T-helper 2 cell treated with Interferon-gamma antibody and Interleukin-4, amounts not matched to agents 100 ng/mL and 5 ng/mL, for 36 hours (primary cell): ENCODE results near the gene GOLGA6C. TPM values are rescaled to one million over a fixed set of nuclear protein-coding genes. Genes with fewer than 3 reads are reported as not detected.
"Not testable (repeated sequence)": the region's sequence is repeated elsewhere in the genome, so short reads cannot be mapped to it uniquely, and the experiment has no call there.

Experiments used
- intact Hi-C: fragments of 100-400 bp; cut with micrococcal nuclease; formaldehyde crosslinking; loops from one replicate; pipeline ENCODE4 v1.15.1; 2023
- total RNA-seq: library from RNA; stranded (reverse); gene quantifications from 2 replicates; pipeline ENCODE4 v1.2.3, GENCODE V29; 2022

The GOLGA6C gene
- total RNA-seq, 1 donor from 2014 or later, result not detected

DNA sequence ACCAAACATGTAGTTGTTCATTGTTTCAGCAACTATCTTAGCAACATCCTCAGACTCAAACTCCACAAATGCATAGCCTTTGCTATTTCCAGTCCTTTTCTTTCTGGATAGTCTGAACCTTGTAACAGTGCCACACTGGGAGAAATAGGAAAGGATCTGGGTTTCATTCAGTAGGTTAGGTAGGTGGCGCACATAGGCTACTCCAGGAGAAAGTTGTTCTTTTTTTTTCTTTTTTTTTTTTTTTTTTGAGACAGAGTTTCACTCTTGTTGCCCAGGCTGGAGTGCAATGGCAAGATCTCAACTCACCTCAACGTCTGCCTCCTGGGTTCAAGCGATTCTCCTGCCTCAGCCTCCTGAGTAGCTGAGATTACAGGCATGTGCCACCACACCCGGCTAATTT lies 5.8 kb upstream of the GOLGA6C start:
- intact Hi-C loops, result not testable (repeated sequence)

DNA sequence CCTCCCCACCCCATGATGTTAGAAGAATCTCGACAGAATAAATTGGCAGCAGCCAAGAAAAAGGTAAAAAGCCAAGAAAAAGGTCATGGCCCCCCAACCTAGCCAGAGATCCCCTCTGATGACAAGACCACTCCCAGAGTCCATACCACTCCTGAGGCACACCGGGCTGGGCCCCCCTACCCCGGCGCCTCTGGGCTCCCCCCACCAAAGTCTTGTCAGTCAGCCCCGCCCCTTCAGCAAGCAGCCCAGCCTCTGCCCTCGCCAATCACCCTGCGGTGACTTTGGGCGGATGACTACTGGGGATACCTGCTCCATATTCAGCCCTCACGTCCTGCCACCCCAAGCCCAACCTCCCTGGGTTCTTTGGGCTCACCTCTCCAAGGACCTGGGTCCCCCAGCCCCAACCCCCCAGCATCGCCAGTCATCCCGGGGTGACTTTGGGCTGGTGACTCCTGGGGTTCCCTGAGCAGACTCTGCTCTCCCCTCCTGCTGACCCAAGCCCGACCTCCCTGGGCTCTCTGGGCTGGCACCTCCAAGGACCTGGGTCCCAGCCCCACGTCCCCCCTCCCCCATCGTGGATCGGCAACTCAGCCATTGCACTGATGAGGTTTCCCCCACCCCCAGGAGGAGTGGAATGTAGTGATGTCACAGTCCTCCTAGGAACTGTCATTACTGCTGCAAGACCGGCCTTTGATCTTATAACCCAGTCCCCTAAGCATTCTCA lies 648 bp downstream of the GOLGA6C start:
- intact Hi-C loops, result not testable (repeated sequence)

DNA sequence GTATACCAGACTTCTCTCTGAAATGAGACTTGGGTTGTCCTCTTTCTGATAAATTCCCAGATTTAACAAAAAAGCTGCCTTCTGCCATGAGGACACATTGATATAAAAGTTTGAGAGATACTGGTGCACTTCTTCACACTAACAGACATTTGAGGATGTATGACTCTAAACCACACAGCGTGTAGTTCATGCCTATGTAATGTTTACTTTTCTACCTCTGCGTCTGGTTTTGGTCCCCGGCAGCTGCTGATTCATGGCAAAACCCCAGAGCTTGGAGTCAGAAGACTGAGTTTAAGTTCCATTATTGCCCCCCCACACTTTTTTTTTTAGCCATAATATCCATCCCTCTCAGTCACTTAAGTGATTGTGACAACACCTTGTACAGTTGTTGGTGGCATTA lies 1.7 kb downstream of the GOLGA6C start:
- intact Hi-C loops, result not testable (repeated sequence)

DNA sequence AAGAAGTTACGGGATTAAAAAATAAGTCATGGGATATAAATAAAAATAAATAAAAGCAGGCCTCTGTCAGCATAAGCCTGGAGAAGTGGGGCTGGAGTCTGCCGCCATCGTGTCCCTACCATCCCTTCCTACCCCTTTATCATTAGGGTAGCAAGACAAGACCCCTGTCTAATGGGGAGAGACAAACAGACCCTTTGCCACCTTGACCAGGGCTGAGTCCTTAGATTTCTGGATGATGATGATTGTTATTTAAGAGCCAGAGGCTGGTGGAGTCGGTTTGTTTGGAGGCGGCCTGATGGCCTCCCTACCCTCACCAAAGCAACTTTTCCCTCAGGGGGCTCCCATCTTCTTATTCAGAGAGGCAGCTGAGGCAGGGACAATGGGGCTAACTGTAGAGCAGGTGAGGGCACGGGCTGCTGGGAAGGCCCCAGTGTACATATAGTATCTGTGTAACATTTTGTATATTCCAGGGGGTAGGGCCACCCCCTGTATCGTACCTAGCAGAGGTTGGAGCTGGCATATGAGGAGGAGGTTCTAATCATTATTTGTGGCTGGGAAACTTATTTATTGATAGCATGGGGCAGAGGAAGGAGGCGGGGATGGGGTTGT lies 15.7 kb downstream of the GOLGA6C start:
- intact Hi-C loops, result loop anchor here (10.0 kb wide), 1 partner anchor 249 kb away; the partner anchor contains the start of gene PPCDC

DNA sequence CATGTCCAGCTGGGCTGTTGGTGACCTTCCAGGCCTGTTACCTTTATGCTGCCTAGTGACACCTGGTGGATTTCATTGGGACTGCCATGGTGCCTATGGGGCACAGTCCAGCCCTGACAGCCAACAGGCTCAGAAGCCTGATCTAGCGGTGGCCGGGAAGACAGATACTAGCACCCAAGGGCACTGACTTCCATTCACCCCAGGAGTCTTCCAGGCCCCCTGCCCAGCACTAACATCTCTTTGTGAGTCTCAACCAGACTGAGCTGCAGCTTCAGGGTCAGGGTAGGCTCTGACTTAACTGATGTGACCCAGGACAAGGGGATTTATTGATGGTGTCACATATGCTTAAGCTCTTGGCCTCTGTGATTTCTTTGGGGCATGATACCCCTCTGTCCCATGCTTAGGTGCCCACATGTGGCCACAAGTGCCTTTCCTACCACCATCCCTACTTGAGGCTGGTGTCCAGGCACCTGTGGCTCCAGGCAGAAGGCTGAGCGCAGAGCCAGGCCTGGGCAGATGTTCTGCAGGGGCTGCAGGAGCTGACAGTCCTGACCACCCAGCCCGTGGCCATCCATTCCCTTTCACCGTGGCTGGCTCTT lies 16.5 kb downstream of the GOLGA6C start:
- intact Hi-C loops, result loop anchor here (10.0 kb wide), 1 partner anchor 250 kb away; the partner anchor contains the start of gene PPCDC

DNA sequence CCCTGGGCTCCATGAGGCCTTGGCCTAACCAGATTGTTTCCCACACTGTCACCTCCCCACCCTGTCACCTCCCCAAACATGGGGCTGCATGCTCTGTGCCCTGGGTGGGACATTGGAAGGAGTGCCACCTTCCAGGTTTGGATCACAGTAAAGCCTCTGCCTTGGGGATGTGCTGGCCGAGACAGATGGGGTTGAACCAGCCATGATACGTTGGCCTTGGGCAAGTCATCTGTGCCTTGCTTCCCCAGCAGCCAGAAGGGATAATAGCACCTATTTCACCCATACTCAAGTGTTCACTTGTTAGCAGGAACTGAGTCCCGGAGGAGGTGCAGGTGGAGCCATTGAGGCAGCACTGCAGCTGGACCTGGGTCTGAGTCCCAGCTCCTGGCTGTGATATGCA lies 17.5 kb downstream of the GOLGA6C start:
- intact Hi-C loops, result loop anchor here (10.0 kb wide), 1 partner anchor 251 kb away; the partner anchor contains the start of gene PPCDC

DNA sequence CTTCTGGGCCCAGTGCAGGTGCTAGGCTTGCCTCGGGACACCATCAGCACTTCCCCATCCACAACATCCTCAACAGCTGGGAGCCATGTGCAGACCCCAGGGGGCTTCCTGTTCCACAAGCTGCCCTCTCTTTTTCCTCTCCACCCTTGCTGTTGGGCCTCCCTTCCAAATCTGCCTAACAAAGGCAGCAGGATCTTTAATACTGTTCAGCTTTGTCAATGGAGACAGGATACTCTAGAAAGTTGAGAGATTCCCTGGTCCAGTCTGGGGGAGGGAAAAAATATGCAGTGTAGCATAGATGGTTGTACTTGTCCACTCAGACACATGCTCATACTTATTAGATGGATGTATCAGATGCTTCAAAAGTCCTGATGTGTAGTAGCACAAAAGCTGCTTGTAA lies 20.4 kb downstream of the GOLGA6C start:
- intact Hi-C loops, result loop anchor here (10.0 kb wide), 1 partner anchor 254 kb away; the partner anchor contains the start of gene PPCDC

DNA sequence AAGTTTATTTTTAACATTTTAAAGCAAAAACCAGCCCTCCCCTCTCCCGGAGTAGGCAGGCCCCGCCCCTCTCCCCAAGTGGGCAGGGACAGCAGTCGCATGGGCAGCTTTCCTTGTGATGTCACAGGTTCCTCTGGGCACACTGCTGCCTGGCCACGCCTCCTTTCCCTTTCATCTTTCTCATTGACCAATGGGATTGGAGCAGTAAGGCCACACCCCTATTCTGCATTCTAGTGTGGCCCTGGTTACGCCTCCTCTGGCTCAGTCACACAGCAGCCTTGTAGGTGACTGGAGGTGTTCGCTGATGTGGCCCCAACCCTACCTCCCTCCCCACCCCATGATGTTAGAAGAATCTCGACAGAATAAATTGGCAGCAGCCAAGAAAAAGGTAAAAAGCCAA lies 24.4 kb downstream of the GOLGA6C start, which contains the start of gene GOLGA6D:
Gene GOLGA6D, plus strand, starts transcription at position 264 of the 400 bp plus-strand sequence. Its CDS starts 41 bp downstream, at position 305.
- intact Hi-C loops, result not testable (repeated sequence)

DNA sequence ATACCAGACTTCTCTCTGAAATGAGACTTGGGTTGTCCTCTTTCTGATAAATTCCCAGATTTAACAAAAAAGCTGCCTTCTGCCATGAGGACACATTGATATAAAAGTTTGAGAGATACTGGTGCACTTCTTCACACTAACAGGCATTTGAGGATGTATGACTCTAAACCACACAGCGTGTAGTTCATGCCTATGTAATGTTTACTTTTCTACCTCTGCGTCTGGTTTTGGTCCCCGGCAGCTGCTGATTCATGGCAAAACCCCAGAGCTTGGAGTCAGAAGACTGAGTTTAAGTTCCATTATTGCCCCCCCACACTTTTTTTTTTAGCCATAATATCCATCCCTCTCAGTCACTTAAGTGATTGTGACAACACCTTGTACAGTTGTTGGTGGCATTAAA lies 26.0 kb downstream of the GOLGA6C start:
- intact Hi-C loops, result not testable (repeated sequence)

DNA sequence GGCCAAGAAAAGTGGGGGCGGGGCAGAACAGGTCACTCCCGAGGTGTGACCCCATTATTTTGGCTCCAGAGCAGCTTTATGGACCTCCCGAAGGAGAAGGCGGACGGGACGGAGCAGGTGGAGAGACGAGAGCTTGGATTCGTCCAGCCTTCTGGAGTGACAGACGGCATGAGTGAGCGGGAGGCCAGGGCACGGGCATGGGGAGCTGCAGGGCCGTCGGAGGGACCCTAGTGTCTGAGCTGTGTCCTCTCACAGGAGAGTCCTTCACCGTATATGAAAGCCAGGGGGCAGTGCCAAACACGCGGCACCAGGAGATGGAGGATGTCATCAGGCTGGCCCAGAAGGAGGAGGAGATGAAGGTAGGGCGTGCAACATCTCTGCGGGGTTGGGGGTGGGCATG lies 35.5 kb downstream of the GOLGA6C start:
- intact Hi-C loops, result not testable (repeated sequence)

DNA sequence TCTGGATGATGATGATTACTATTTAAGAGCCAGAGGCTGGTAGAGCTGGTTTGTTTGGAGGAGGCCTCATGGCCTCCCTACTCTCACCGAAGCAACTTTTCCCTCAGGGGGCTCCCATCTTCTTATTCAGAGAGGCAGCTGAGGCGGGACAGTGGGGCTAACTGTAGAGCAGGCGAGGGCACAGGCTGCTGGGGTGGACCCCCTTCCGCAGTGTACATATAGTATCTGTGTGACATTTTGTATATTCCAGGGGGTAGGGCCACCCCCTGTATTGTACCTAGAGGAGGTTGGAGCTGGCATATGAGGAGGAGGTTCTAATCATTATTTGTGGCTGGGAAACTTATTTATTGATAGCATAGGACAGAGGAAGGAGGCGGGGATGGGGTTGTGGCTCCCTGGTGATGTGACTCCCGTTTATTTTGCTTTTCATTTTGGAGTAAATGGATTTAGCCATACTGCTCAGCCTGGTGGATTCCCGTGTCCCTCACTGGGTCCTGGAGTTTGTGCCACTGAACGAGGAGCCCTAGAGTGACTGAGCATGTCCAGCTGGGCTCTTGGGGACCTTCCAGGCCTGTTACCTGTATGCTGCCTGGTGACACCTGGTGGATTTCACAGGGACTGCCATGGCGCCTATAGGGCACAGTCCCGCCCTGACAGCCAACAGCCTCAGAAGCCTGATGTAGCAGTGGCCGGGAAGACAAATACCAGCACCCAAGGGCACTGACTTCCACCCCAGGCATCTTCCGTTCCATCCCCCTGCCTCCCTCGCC lies 40.6 kb downstream of the GOLGA6C start:
- intact Hi-C loops, result not testable (repeated sequence)

DNA sequence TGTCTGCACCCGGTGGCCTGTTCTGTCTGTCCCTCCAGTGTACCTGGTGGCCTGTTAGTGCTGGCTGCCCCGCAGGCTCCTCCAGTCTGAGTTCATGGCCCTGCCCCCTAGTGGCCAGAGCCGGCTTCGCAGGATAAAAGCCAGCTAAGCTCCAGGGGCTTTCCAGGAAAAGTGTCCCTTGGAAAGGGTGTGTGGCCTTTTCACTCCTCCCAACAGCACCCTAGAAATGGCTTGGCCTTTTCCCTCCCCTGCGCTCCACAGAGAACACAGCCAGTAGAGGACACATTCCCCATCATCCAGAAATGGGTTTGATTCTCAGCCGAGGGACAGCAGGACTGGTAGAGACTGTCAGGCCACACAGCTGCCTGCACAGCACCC lies 41.2 kb downstream of the GOLGA6C start:
- intact Hi-C loops, result not testable (repeated sequence)

DNA sequence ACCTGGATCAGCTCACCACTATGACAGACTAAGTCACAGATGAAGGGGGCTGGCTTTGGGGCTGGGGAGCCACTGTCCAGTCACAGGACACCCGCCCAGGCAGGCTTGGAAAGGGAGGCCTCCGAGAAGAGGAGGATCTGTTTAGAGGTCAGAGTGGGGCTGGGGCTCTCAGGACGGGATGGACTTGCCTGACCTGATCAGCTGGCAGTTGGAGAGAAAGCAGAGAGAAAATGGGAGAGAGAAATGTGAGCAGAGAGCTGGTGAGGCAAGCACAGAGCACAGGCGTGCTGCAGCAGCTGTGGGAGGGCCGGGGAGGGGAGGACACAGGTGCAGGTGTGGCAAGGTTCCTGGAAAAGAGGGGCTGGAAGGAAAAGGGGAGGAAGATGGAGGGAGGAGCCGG lies 41.9 kb downstream of the GOLGA6C start:
- intact Hi-C loops, result not testable (repeated sequence)

DNA sequence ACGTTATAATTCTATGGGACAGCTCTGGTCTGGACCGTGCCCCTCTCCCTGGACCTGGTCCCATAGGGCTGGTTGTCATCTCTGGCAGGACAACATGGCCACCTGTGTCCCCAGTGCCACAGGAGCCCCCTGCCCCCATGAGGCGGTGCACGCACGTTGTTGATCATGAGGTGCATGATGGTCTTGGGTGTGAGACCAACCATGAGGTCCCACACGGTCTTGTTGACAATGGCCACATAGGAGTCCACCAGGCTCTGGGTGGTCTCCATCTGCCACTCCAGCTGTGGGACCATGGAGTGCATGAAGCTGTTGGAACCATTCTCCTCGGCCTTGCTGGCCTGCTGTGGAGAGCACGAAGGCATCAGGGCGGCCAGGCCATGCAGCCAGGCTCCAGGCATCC lies 44.2 kb downstream of the GOLGA6C start:
- intact Hi-C loops, result no loop called here

DNA sequence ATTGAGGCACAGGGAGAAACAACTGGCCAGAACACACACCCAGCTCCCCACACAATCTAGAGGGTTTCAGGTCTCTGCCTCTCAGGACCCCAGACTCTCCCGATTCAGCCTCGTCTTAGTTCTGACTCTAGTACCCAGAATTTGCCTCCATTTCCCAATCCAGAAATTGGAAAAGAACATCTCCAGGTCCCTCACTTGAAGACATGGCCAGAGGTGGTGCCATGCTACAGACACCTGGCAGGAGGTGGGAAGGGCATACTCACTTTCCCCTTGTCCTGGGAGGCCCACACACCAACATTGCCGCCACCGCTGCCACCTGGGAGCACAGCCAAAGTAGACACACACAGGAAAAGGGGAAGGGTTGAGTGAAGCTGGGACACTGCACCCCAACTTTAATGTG lies 44.6 kb downstream of the GOLGA6C start:
- intact Hi-C loops, result not testable (repeated sequence)

DNA sequence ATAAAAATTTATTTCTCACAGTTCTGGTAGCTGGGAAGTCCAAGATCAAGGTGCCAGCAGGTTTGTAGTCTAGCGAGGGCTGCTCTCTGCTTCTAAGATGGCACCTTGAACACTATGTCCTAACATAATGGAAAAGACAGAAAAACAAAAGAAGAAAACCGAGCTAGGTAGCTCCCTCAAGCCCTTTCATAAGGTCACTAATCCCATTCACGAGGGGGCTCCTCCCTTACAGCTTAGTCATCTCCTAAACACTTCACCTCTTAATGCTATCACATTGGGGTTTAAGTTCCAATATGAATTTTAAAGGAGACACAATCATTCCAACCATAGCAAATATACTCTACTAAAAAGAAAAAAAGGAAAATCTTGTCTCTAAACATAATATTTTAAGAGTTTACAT lies 48.1 kb downstream of the GOLGA6C start:
- intact Hi-C loops, result no loop called here

DNA sequence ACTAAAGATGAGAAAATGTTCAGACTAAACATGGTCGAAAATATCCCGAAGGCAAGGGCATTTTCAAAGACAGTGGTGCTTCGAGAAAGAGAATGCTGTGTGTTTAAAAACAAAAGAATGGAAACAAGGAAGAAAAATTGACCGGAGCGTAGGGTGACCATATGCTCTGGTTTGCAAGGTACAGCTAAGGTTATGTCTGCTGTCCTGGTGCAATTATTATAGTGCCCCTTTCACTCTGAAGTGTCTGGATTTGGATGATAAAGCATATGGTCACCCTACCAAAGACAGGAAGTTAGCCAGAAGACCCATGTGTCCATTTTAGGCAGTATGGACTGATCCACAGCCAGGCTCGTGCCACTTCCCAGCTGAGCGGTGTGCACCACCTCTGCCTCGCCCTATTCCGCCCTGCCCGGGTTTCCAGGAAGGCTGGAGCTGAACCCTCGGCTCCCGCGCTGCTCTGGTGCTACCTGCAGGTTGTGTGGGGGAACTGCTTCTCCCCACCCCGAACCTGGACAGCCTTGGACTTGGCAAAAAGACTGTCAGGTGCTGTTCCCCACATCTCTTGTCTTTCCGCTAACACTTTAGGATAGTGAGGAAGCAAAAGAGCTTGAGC lies 49.8 kb downstream of the GOLGA6C start:
- intact Hi-C loops, result no loop called here

DNA sequence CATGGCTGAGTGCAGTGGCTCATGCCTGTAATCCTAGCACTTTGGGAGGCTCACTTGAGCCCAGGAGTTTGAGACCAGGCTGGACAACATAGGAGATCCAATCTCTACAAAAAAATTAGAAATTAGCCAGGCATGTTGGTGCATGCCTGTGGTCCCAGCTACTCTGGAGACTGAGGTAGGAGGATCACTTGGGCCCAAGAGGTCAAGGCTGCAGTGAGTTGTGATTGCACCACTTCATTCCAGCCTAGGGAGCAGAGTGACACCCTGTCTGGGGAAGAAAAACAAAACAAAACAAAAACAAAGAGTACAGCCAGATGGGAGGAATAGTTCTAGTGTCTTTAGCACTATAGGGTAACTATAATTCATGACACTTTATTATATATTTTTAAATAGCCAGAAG lies 51.6 kb downstream of the GOLGA6C start:
- intact Hi-C loops, result no loop called here

DNA sequence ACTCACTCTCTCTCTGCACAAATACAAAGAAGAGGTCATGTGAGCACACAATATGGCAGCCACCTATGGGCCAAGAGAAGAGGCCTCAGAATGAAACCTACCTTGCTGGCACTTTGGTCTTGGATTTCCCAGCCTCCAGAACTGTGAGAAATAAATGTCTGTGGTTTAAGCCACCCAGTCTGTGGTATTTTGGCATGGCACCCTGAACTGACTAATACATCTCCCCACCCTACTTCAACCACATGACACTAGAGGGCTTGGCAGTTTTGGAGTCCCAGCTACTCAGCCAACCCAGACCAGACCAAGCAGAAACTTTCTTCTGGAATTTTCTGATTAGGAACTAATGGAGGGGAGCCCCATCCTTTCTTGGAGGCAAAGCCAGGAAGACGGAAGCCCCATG lies 54.4 kb downstream of the GOLGA6C start:
- intact Hi-C loops, result not testable (repeated sequence)

DNA sequence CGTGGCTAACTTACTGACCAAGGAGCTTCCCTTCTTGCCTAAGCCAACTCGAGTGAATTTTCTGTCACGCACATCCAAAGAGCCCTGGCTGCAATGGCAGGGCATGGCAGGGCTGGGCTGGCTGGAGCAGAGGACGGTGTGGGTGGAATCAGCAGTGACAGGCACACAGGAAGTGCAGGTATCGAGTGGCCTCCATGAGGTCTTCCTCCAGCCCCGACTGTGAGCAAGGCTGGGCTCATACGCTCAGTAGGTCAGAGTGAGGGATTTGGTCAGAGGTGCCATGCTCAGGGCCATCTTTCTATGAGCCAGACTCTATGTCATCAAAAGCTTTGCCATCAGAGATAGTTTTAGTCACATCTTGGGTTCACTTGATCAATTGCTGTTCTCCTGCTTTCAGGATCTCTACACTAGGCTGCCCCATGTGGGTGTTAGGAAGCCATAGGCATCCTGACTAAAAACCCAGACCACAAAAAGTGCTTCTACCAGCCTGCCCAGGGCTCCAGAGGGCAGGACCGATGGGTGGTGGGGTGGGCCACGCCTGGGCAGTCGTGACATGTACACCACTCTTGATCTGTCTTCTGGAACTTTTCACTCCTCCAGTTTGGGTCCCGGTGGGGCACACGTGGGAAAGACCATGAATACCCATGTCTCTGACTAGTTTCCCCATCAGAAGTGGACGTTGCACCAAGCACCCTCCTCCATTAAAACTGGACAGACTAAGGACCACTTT lies 55.1 kb downstream of the GOLGA6C start:
- intact Hi-C loops, result no loop called here
